Left forelimb (tissue), 1 donor: ENCODE data around the gene TWIST1.

Experiments
- DNase-seq: peaks from one replicate; pipeline ENCODE4 v3.0.0-alpha.2; 2018; ENCODE audit warnings: low spot score

The TWIST1 gene

GRCh38 chr7:19117091-19117869 lies at the start of gene TWIST1:
TSS of gene TWIST1 (minus strand) at chr7:19117636. CDS start at chr7:19117321, 315 bp downstream.
- peak; percentile 91 for DNase-seq

GRCh38 chr7:19161671-19162070 lies 44.2 kb upstream of the TWIST1 start:
- DNase-seq, result no peak

- no peak for DNase-seq
Observed at GRCh38 chr7:19146699-19147098, 29.3 kb upstream of the TWIST1 start.

GRCh38 chr7:19145434-19146115 lies 28.1 kb upstream of the TWIST1 start:
- DNase-seq, result no peak

- DNase-seq, result no peak
Observed at GRCh38 chr7:19144661-19145433, 27.4 kb upstream of the TWIST1 start, which contains the start of gene FERD3L. TSS of gene FERD3L (minus strand) at chr7:19145421. CDS start at chr7:19145362, 59 bp downstream.

- peak; percentile 59 for DNase-seq
Observed at GRCh38 chr7:19143881-19144574, 26.6 kb upstream of the TWIST1 start.

GRCh38 chr7:19139706-19140327 lies 22.4 kb upstream of the TWIST1 start:
- DNase-seq, result no peak

- DNase-seq, result no peak
Observed at GRCh38 chr7:19133886-19134285, 16.4 kb upstream of the TWIST1 start.

- DNase-seq, result no peak
Observed at GRCh38 chr7:19133390-19133789, 16.0 kb upstream of the TWIST1 start.

GRCh38 chr7:19128856-19129255 lies 11.4 kb upstream of the TWIST1 start:
- DNase-seq, result no peak

GRCh38 chr7:19121977-19122588 lies 4.6 kb upstream of the TWIST1 start:
- no peak for DNase-seq

GRCh38 chr7:19119870-19120486 lies 2.5 kb upstream of the TWIST1 start:
- no peak for DNase-seq

GRCh38 chr7:19119372-19119771 lies 1.9 kb upstream of the TWIST1 start:
- no peak for DNase-seq

- no peak for DNase-seq
Observed at GRCh38 chr7:19118636-19119371, 1.4 kb upstream of the TWIST1 start.

GRCh38 chr7:19117870-19118608 lies 603 bp upstream of the TWIST1 start:
- DNase-seq, result no peak

GRCh38 chr7:19116121-19117090 lies 1.0 kb downstream of the TWIST1 start:
- DNase-seq, result peak; percentile 76

GRCh38 chr7:19114551-19114855 lies 2.9 kb downstream of the TWIST1 start:
- DNase-seq, result no peak
